T-helper 9 cell (primary cell): ENCODE measurements around the gene MAMSTR.
A peak's percentile ranks its signal among the peaks of the same experiment; 100 is the strongest.
"Not testable (repeated sequence)": the region's sequence is repeated elsewhere in the genome, so short reads cannot be mapped to it uniquely, and the experiment has no call there.

Experiments
- DNase-seq: peaks from one replicate; pipeline ENCODE4 v3.0.0-alpha.2; 2020
- total RNA-seq, 2 donors: gene quantifications; one replicate each; lab custom pipeline; 2026; lab: John Stamatoyannopoulos, UW

MAMSTR gene
- total RNA-seq: 0.24 to 0.98 reads per million in 2 donors

GRCh38 chr19:48719263-48720171 is at the start of gene MAMSTR:
Gene MAMSTR (minus strand): TSS chr19:48719725. CDS start chr19:48719031, 694 bp downstream.
- DNase-seq: no peak

DNA sequence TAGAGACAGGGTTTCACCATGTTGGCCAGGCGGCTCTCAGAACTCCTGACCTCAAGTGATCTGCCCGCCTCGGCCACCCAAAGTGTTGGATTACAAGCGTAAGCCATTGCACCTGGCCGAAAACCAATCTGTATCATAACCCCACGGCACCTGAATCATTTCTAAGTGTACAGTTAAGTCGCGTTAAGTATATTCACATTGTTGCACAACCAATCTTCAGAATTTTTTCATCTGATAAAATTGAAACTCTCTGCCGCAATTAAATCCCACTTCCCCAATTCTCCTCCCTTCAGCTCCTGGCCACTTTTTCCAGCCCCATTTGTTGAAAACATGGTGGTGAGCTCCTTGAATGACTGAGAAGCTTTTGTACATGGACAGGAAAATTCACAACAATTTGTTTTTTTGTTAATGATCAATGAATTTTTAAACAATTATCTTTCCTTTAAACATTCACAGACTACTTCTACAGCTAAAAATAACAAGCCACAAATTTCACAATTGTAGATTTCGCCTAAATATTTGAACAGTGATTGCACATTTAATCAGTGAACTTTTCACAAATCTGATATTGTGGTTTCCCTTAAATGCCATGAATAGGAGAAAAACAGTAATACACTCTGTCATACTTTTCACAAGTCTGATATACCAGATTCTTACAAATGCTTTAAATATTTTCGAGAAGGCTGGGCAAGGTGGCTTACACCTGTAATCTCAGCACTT is 49.6 kb upstream of the MAMSTR start:
- no peak for DNase-seq

DNA sequence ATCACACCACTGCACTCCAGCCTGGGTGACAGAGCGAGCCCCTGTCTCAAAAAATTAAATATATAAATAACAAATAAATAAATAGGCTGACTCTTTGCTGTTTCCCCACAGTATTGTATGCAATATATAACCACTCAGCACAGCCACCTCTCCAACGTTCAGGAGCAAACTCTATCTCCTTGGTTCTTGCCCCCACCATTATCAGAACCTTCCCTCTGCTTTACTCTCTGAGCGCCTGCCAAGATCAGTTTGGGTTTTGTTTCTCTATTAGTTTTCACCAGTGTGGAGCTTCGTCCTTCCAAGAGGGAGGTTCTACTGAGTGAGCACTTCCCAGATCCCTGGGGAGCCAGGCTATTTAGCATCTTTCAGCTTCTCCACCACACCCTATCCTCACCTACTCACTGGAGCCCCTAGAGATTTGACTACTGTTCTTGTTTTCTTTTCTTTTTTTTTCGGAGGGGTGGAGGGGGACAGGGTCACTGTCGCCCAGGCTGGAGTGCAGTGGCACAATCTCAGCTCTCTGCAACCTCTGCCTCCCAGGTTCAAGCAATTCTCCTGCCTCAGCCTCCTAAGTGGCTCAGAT is 48.7 kb upstream of the MAMSTR start:
- DNase-seq: not testable (repeated sequence)

DNA sequence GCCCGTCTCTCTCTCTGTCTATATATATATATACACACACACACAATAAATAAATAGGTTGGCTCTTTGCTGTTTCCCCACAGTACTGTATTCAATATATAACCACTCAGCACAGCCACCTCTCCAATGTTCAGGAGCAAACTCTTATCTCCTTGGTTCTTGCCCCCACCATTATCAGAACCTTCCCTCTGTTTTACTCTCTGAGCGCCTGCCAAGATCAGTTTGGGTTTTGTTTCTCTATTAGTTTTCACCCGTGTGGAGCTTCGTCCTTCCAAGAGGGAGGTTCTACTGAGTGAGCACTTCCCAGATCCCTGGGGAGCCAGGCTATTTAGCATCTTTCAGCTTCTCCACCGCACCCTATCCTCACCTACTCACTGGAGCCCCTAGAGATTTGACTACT is 46.3 kb upstream of the MAMSTR start:
- not testable (repeated sequence) for DNase-seq

DNA sequence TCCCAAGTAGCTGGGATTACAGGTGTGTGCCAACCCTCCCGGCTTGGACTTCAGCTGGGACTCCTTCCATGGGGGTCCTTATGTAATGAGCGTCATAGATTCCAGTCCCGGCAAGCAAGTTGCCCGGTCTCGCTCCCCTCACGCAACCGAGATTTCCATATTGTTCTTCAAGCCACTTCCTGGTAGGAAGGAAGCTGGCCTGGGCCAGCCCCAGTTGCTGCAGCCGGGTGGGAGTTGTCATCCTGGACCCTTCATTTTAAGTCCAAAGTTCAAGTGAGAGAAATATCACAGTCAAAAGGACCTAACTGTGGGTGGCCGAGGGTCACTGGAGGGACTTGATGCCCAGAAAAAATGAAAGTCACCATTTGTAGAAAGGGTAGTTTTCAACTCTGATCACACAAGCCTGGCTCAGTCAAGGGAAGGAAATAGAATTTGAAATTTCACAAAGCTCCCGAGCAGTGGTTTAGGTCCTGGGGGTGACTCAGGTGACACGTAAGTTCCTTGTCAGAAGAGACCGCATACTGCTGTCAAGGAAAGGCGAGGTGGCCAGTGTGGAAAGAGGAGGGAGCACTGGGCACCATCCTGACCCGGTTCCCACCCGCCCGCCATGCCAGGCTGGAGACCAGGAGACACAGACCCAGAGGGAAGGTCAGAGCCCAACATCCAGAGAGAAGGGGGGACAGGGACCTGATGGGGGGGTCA is 41.1 kb upstream of the MAMSTR start:
- no peak for DNase-seq

DNA sequence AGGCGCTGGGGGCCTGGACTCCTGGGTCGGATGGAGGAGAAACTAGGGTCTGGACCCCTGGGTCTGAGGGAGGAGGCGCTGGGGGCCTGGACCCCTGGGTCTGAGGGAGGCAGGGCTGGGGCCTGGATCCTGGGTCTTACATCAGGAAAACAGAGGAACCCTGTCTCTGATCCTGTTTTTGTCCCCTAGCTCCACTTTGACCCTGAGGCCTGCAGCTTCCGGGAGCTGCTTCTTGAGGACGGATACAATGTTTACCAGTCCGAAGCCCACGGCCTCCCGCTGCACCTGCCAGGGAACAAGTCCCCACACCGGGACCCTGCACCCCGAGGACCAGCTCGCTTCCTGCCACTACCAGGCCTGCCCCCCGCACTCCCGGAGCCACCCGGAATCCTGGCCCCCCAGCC is 38.2 kb upstream of the MAMSTR start:
- no peak for DNase-seq

DNA sequence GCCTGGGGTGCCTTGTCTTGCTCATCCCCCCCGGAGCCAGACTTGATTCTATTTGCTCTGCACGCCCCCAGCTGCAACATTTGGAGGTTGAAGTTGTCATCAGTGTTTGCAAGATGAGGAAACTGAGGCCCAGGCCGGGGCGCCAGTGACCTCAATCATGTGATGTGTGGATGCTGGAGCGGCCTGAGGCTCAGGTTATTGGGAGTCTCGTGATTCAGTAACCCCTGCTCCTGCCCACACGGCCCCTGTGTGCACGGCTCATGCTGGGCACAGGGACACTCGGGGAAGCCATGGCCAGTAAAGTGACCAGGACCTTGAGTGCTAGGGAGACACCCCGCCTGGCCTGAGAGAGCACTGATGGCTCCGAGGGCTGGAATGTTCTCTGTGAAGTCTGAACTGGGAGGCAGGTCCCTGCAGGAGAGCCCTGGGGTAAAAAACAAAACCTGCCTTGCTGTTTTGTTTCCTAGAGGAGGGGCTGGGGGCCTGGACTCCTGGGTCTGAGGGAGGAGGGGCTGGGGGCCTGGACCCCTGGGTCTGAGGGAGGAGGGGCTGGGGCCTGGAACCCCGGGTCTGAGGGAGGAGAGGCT is 37.7 kb upstream of the MAMSTR start:
- no peak for DNase-seq

GRCh38 chr19:48756686-48757085 is 37.2 kb upstream of the MAMSTR start:
- no peak for DNase-seq

DNA sequence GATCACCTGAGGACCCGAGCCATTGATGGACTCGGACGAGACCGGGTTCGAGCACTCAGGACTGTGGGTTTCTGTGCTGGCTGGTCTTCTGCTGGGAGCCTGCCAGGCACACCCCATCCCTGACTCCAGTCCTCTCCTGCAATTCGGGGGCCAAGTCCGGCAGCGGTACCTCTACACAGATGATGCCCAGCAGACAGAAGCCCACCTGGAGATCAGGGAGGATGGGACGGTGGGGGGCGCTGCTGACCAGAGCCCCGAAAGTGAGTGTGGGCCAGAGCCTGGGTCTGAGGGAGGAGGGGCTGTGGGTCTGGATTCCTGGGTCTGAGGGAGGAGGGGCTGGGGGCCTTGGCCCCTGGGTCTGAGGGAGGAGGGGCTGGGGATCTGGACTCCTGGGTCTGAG is 36.7 kb upstream of the MAMSTR start:
- DNase-seq: no peak

- no peak for DNase-seq
Measured at GRCh38 chr19:48755787-48756186, 36.3 kb upstream of the MAMSTR start.

GRCh38 chr19:48755084-48755641 is 35.6 kb upstream of the MAMSTR start, which contains the start of gene FGF21:
Gene FGF21 (plus strand): TSS chr19:48755524. CDS start chr19:48756237, 713 bp downstream.
- no peak for DNase-seq

DNA sequence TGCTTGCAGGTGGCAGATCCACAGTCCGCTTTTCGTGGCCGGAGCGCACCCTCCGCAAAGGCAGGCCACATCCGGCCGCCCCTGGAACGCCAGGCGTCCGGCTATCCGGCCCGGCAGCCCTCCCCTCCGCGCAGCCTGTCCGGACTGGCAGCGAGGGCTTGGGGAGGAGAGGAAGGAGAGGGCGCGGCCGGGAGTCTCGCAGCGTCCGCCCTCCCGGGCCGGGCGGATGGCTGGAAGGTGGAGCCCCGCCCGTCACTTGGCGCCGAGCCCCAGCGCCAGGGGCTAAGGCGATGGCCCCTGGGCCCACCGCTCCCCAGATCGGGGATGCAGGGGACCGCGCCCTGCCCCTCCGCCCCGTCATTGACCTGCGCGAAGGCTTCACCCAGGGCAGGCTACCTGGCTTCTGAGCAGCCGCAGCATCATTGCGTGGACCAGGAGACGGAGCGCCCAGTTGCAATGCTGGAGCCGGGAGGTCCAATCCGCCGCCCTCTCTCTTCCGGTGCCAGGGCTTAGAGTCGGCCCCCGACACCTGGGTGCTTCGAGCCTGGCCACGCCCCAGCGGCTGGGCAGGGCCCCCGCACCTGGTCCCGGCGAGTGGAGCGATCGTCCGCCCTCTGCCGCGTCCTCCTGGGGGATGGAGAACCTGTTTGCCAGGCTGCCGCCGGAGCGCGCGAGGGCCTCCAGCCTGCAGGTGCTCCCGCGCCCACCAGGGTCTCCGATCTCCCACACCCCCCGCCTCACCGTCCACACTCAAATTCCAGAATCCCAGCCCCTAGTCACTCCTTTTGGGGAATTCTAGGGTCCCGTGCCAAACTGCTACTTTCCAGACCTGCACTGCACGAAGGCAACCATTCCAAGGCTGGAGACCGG is 33.2 kb upstream of the MAMSTR start, which contains the start of gene FUT1:
Gene FUT1 (minus strand): TSS at position 146 of the 870 bp plus-strand sequence. CDS start 1,360 bp downstream, outside the sequence.
- DNase-seq: peak; percentile 26

DNA sequence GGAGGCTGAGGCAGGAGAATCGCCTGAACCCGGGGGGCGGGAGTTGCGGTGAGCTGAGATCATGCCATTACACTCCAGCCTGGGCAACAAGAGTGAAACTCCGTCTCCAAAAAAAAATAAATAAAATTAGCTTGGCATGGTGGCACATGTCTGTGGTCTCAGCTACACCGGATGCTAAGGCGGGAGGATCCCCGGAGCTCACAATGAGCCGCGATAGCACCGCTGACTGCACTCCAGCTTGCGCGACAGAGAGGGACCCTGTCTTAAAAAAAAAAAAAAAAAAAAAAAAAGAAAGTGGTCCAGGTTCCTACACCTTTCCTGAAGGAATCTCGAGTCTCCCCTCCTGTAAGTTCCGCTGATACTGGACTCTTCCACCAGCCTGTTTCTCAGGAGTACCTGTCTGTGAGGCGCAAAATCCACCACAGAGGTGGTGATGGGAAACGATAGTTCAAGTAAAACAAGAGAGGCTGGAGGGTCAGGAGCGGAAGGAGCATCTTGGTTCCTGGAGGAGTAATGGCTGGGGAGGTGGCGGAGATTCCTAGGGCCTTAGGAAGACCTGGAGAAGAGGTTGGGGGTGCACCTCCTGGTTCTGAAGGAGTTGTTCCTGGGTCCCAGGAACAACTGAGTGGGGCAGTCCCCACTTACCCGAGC is 32.4 kb upstream of the MAMSTR start:
- no peak for DNase-seq

DNA sequence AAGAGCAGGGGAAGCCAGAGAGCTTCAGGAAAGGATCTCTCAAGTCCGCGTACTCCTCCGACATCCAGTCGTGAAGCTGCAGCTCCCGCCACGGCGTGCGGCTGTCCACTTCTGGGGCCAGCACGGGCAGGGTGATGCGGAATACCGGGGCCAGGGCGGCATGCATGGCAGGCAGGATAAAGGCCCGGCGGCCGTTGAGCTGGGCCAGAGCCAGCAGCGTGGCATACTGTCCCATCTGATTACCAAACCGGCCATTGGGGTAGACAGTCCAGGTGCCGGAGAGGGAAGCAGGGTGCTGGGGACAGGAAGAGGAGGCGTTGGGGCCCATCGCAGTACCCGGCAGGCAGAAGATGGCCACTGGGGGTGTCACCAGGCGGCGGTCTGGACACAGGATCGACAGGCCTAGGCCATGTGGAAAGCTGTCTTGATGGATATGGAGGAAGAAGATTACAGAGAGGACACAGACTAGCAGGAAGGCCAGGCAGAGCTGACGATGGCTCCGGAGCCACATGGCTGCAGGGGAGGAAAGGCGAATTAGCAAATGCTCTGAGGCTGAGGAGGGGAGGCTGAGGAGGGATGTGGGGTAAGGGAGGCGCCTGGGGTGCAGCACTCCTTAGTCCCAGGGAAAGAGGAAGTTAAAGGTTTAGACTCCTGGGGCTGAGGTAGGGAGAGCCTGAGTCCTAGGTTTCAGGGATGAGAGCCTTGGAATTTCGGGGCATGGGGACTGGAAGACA is 31.4 kb upstream of the MAMSTR start:
- no peak for DNase-seq

GRCh38 chr19:48750351-48750750 is 30.8 kb upstream of the MAMSTR start:
- DNase-seq: no peak

- DNase-seq: no peak
Measured at GRCh38 chr19:48749571-48750198, 30.2 kb upstream of the MAMSTR start.

DNA sequence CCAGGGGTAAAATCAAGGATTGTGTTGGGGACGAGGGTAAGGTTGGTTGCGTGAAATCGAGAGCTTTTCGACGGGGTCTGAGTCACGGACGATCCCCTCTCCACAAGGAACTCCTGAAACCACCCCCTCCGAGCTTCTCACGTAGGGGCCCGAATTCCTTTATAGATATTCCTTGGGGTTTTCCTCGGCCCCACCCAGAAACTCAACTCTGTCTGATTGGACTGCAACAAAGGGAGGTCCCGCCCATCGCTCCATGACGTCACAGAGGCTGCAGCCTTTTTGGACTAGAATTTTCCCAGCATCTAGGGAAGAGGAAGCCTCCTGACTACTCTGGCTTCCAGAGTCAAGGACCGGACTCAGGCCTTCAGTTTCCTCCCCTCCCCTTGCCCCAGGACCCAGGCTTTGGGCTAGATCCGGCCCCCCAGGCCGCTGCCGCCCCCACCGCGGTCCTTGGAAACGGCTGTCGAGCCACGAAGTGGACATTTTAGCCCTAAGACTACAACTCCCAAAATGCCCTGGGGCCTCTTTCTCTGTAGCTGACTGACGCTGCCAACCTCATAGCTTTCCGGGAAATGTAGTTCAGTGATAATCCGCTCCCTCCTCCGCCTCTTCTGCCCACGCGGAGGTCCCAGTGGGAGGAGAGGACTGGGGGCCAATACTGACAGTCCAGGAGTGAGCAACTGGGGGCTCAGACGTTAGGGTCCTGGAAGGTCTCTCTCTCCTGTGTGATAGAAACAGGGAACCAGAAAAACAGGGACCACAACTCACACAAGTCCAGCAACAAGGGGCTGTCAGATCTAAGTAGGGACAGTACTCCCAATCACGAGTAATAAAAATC is 27.4 kb upstream of the MAMSTR start, which contains the start of gene IZUMO1:
Gene IZUMO1 (minus strand): TSS at position 172 of the 838 bp plus-strand sequence. CDS start 1,050 bp downstream, outside the sequence.
- DNase-seq: no peak

- no peak for DNase-seq
Measured at GRCh38 chr19:48746110-48746509, 26.6 kb upstream of the MAMSTR start.
